CD4-positive, CD25-positive, alpha-beta regulatory T cell (primary cell): ENCODE measurements around the gene PRSS27. TPM values are rescaled to one million over a fixed set of nuclear protein-coding genes. Genes with fewer than 3 reads are reported as not detected.
A peak's percentile ranks its signal among the peaks of the same experiment; 100 is the strongest.

Experiments
- ATAC-seq, 2 donors: fragments of 150-1000 bp; cut with Tn5 transposase; one replicate each; pipeline ENCODE4 v1.10.0; 2021; ENCODE audit warnings: low read depth in 2 of 2, moderate number of reproducible peaks in 2 of 2, moderate library complexity in 1 of 2
- DNase-seq, 3 donors: peaks; one replicate each; pipeline versions ENCODE4 v3.0.0 to v3.0.0-alpha.2; 2012 to 2022; ENCODE audit warnings: mixed read lengths in 1 of 3
- H3K27ac ChIP-seq: one replicate; pipeline ENCODE4 v1.7.0; 2013; ENCODE audit warnings: mild to moderate bottlenecking, low read length; ENCODE audit not compliant: insufficient read depth, poor library complexity, severe bottlenecking
- H3K27me3 ChIP-seq: one replicate; pipeline ENCODE4 v1.7.0; 2013; ENCODE audit warnings: low read length; ENCODE audit not compliant: control insufficient read depth, insufficient read depth
- H3K36me3 ChIP-seq: one replicate; pipeline ENCODE4 v1.7.0; 2013; ENCODE audit warnings: mild to moderate bottlenecking, low read length, moderate library complexity; ENCODE audit not compliant: control insufficient read depth, insufficient read depth
- H3K4me1 ChIP-seq: 2 replicates; pipeline ENCODE4 v1.7.0; 2013; ENCODE audit warnings: mild to moderate bottlenecking, low read length; ENCODE audit not compliant: insufficient read depth, control insufficient read depth, poor library complexity, severe bottlenecking
- H3K4me3 ChIP-seq: one replicate; pipeline ENCODE4 v1.7.0; 2013; ENCODE audit warnings: low read depth, mild to moderate bottlenecking, low read length, moderate library complexity
- H3K9me3 ChIP-seq, 2 experiments: 1 replicate in 1 of 2; 2 replicates in 1 of 2; pipeline ENCODE4 v1.7.0; 2013; ENCODE audit warnings: low read length in 2 of 2, mild to moderate bottlenecking in 1 of 2, moderate library complexity in 1 of 2; ENCODE audit not compliant: control insufficient read depth in 2 of 2
- H3K27ac Mint-ChIP-seq, 3 donors: one replicate each; pipeline ENCODE4 v1.8.0; 2020 to 2022; ENCODE audit warnings: mild to moderate bottlenecking in 3 of 3, mixed read lengths in 3 of 3, moderate library complexity in 2 of 3
- H3K27me3 Mint-ChIP-seq: one replicate; pipeline ENCODE4 v1.8.0; 2022; ENCODE audit warnings: mild to moderate bottlenecking, mixed read lengths
- H3K36me3 Mint-ChIP-seq: one replicate; pipeline ENCODE4 v1.8.0; 2020; ENCODE audit warnings: mixed read lengths
- H3K4me1 Mint-ChIP-seq, 4 donors: one replicate each; pipeline ENCODE4 v1.8.0; 2020 to 2022; ENCODE audit warnings: mixed read lengths in 4 of 4, mild to moderate bottlenecking in 1 of 4
- H3K4me3 Mint-ChIP-seq, 4 donors: one replicate each; pipeline ENCODE4 v1.8.0; 2020 to 2022; ENCODE audit warnings: mild to moderate bottlenecking in 4 of 4, mixed read lengths in 4 of 4, moderate library complexity in 3 of 4
- H3K9me3 Mint-ChIP-seq, 7 donors: one replicate each; pipeline ENCODE4 v1.8.0; 2020 to 2022; ENCODE audit warnings: mixed read lengths in 7 of 7, mild to moderate bottlenecking in 3 of 7, moderate library complexity in 2 of 7
- polyA plus RNA-seq, 4 donors: library from polyadenylated mRNA; unstranded; fragments of 300-500 nt; fragmentation: Illumina TruSeq; gene quantifications; one replicate each; pipeline ENCODE4 v1.2.3, GENCODE V29; 2021
- total RNA-seq: library from RNA; stranded (reverse); gene quantifications from one replicate; pipeline ENCODE4 v1.2.3, GENCODE V29; 2022

Gene PRSS27
- total RNA-seq (0.81 TPM), polyA plus RNA-seq (under 1 TPM in 2 of 4 donors, not detected in 2; 0.13 to 0.14 TPM)

DNA sequence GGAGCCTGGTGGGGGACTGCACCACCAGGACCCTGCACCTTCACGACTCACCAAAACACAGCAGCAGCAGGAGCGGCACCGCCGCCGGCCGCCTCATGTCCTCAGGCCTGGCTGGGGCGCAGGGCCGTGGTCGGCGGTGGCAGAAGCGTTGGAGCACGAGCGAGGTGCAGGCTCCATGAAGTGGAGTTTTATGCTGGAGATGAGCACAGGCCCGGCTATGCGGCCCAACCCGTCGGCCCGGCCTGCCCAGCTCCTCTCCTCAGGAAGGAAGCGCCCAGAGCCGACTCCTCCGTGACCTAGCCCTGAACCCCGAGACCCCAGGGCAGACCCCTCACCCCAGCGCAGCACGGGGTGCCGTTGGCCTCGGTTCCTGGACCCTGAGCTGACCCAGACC is at the start of gene PRSS27:
Gene PRSS27, minus strand, starts transcription at position 161 of the 394 bp plus-strand sequence. Its CDS starts 64 bp downstream, at position 97.
- Histone ChIP-seq H3K4me1 (peaks cover 16% of the 10 kb centered on the region), H3K4me3 (no peak within 1 kb of the TSS), H3K27me3 (no peaks in the 10 kb centered on the region), H3K27ac (peak within 1 kb of the TSS; percentile 67), H3K36me3 (no peaks in the 10 kb centered on the region), H3K9me3 (no peaks in the 10 kb centered on the region)
- H3K36me3 Mint-ChIP-seq: no peaks in the 10 kb centered on the region
- peak within 1 kb of the TSS in 3 of 4 donors; percentile 61 to 80 (median 78) for H3K4me3 Mint-ChIP-seq
- H3K4me1 Mint-ChIP-seq: peaks cover 0 to 10% (median 0%) of the 10 kb centered on the region in 4 donors
- H3K27me3 Mint-ChIP-seq: peaks cover 10% of the 10 kb centered on the region
- H3K9me3 Mint-ChIP-seq: no peaks in the 10 kb centered on the region
- H3K27ac Mint-ChIP-seq: peak within 1 kb of the TSS in 1 of 3 donors; percentile 83
- DNase-seq (no peak), ATAC-seq (no peak)

GRCh38 chr16:2769675-2770056 is 49.6 kb upstream of the PRSS27 start:
- peaks cover 86% of the 10 kb centered on the region for H3K36me3 ChIP-seq
- Mint-ChIP-seq H3K27me3 (peaks cover 8% of the 10 kb centered on the region), H3K9me3 (peaks cover 0 to 1% (median 0%) of the 10 kb centered on the region in 7 donors), H3K4me3 (peak overlapping the region in 2 of 4 donors; percentile 58 to 66), H3K27ac (no peak overlapping the region), H3K4me1 (peaks cover 0 to 41% (median 7%) of the 10 kb centered on the region in 4 donors), H3K36me3 (peaks cover 60% of the 10 kb centered on the region)
- no peak for DNase-seq
- no peak for ATAC-seq
- no peak overlapping the region for H3K27ac ChIP-seq
- no peak overlapping the region for H3K4me3 ChIP-seq
- H3K27me3 ChIP-seq: no peaks in the 10 kb centered on the region
- no peaks in the 10 kb centered on the region for H3K4me1 ChIP-seq
- no peaks in the 10 kb centered on the region for H3K9me3 ChIP-seq

DNA sequence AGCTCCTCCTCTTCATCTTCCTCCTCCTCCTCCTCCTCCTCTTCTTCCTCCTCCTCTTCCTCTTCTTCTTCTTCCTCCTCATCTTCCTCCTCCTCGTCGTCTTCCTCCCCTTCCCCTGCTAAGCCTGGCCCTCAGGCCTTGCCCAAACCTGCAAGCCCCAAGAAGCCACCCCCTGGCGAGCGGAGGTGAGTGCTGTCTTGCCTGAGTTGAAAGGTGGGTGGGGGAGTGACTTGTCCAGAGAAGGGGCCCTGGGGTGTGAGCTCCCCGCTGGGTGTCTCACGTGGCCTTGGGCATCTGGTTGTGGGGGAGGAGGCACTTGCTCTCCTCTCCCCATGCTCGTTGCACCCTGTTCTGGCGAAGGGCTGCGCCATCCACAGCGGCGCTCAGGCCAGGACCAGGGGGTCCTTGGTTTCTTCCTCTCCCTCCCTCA is 49.1 kb upstream of the PRSS27 start:
- H3K27me3 Mint-ChIP-seq: peaks cover 8% of the 10 kb centered on the region
- H3K4me1 ChIP-seq: no peaks in the 10 kb centered on the region
- H3K9me3 ChIP-seq: no peaks in the 10 kb centered on the region
- H3K4me3 ChIP-seq: no peak overlapping the region
- H3K4me3 Mint-ChIP-seq: peak overlapping the region in 2 of 4 donors; percentile 58 to 66
- H3K36me3 ChIP-seq: peaks cover 86% of the 10 kb centered on the region
- peaks cover 0 to 1% (median 0%) of the 10 kb centered on the region in 7 donors for H3K9me3 Mint-ChIP-seq
- DNase-seq: no peak
- H3K36me3 Mint-ChIP-seq: peaks cover 61% of the 10 kb centered on the region
- H3K4me1 Mint-ChIP-seq: peaks cover 0 to 35% (median 5%) of the 10 kb centered on the region in 4 donors
- H3K27ac ChIP-seq: no peak overlapping the region
- H3K27me3 ChIP-seq: no peaks in the 10 kb centered on the region
- ATAC-seq: no peak
- H3K27ac Mint-ChIP-seq: peak overlapping the region in 1 of 3 donors; percentile 9

GRCh38 chr16:2768403-2769089 is 48.5 kb upstream of the PRSS27 start:
- peaks cover 89% of the 10 kb centered on the region for H3K36me3 ChIP-seq
- no peak overlapping the region for H3K4me3 ChIP-seq
- H3K4me1 ChIP-seq: no peaks in the 10 kb centered on the region
- H3K9me3 ChIP-seq: no peaks in the 10 kb centered on the region
- Mint-ChIP-seq H3K9me3 (peaks cover 0 to 1% (median 0%) of the 10 kb centered on the region in 7 donors), H3K4me1 (peaks cover under 1 to 29% (median 5%) of the 10 kb centered on the region in 4 donors), H3K27me3 (peaks cover 8% of the 10 kb centered on the region), H3K36me3 (peaks cover 66% of the 10 kb centered on the region), H3K4me3 (peak overlapping the region in 1 of 4 donors; percentile 47), H3K27ac (no peak overlapping the region)
- no peak for ATAC-seq
- H3K27ac ChIP-seq: no peak overlapping the region
- no peaks in the 10 kb centered on the region for H3K27me3 ChIP-seq
- DNase-seq: no peak

DNA sequence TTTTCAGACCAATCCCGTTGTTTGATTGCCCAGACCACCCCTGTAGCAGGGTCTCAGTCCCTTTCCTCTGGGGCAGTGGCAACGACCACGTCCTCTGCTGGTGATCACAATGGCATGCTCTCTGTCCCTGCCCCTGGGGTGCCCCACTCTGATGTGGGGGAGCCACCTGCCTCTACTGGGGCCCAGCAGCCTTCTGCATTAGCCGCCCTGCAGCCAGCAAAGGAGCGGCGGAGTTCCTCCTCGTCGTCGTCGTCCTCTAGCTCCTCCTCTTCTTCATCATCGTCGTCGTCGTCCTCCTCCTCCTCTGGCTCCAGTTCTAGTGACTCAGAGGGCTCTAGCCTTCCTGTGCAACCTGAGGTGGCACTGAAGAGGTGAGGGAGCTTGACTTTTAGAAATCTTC is 47.9 kb upstream of the PRSS27 start:
- H3K4me1 Mint-ChIP-seq: peaks cover 5 to 34% (median 6%) of the 10 kb centered on the region in 4 donors
- peaks cover 0 to 1% (median 0%) of the 10 kb centered on the region in 7 donors for H3K9me3 Mint-ChIP-seq
- Histone ChIP-seq H3K27me3 (no peaks in the 10 kb centered on the region), H3K27ac (no peak overlapping the region), H3K4me3 (no peak overlapping the region), H3K9me3 (no peaks in the 10 kb centered on the region), H3K4me1 (no peaks in the 10 kb centered on the region), H3K36me3 (peaks cover 91% of the 10 kb centered on the region)
- peak overlapping the region; percentile 36 to 93 (median 56) for H3K27ac Mint-ChIP-seq
- peaks cover 8% of the 10 kb centered on the region for H3K27me3 Mint-ChIP-seq
- no peak for ATAC-seq
- peaks cover 71% of the 10 kb centered on the region for H3K36me3 Mint-ChIP-seq
- no peak for DNase-seq
- H3K4me3 Mint-ChIP-seq: peak overlapping the region in 1 of 4 donors; percentile 38

DNA sequence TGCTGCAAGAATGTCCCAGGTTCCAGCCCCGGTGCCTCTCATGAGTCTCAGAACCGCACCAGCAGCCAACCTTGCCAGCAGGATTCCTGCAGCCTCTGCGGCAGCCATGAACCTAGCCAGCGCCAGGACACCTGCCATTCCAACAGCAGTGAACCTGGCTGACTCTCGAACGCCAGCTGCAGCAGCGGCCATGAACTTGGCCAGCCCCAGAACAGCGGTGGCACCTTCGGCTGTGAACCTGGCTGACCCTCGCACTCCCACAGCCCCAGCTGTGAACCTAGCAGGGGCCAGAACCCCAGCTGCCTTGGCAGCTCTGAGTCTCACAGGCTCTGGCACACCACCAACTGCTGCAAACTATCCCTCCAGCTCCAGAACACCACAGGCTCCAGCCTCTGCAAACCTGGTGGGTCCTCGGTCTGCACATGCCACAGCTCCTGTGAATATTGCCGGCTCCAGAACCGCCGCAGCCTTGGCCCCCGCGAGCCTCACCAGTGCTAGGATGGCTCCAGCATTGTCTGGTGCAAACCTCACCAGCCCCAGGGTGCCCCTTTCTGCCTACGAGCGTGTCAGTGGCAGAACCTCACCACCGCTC is 47.2 kb upstream of the PRSS27 start:
- Histone ChIP-seq H3K4me3 (no peak overlapping the region), H3K9me3 (no peaks in the 10 kb centered on the region), H3K27me3 (no peaks in the 10 kb centered on the region), H3K4me1 (no peaks in the 10 kb centered on the region), H3K27ac (no peak overlapping the region), H3K36me3 (peaks cover 98% of the 10 kb centered on the region)
- H3K4me1 Mint-ChIP-seq: peaks cover 2 to 30% (median 11%) of the 10 kb centered on the region in 4 donors
- DNase-seq: no peak
- peak overlapping the region in 2 of 4 donors; percentile 38 to 66 for H3K4me3 Mint-ChIP-seq
- ATAC-seq: no peak
- peak overlapping the region in 2 of 3 donors; percentile 51 to 56 for H3K27ac Mint-ChIP-seq
- peaks cover 74% of the 10 kb centered on the region for H3K36me3 Mint-ChIP-seq
- peaks cover 8% of the 10 kb centered on the region for H3K27me3 Mint-ChIP-seq
- peaks cover 0 to 2% (median 0%) of the 10 kb centered on the region in 7 donors for H3K9me3 Mint-ChIP-seq

DNA sequence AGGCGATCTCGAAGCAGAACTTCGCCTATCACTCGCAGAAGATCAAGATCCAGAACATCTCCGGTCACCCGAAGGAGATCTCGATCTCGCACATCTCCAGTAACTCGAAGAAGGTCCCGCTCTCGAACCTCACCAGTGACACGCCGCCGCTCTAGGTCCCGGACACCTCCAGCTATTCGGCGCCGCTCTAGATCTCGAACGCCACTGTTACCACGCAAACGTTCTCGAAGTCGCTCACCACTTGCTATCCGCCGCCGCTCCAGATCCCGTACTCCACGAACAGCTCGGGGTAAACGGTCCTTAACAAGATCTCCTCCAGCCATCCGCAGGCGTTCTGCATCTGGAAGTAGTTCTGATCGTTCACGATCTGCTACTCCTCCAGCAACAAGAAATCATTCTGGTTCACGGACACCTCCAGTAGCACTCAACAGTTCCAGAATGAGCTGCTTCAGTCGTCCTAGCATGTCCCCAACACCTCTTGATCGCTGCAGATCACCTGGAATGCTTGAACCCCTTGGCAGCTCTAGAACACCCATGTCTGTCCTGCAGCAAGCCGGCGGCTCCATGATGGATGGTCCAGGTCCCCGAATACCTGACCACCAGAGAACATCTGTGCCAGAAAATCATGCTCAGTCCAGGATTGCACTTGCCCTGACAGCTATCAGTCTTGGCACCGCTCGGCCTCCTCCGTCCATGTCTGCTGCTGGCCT is 46.6 kb upstream of the PRSS27 start:
- H3K27ac Mint-ChIP-seq: peak overlapping the region in 1 of 3 donors; percentile 83

More for the DNA sequence above, 46.6 kb upstream of the PRSS27 start:
- H3K27ac ChIP-seq: no peak overlapping the region
- no peaks in the 10 kb centered on the region for H3K4me1 ChIP-seq
- no peaks in the 10 kb centered on the region for H3K27me3 ChIP-seq
- no peak for ATAC-seq
- H3K4me3 ChIP-seq: no peak overlapping the region
- Mint-ChIP-seq H3K9me3 (peaks cover 0 to 2% (median 0%) of the 10 kb centered on the region in 7 donors), H3K4me1 (peaks cover 2 to 27% (median 10%) of the 10 kb centered on the region in 4 donors), H3K4me3 (peak overlapping the region in 2 of 4 donors; percentile 64 to 66), H3K36me3 (peaks cover 76% of the 10 kb centered on the region), H3K27me3 (peaks cover 8% of the 10 kb centered on the region)
- peaks cover 98% of the 10 kb centered on the region for H3K36me3 ChIP-seq
- no peaks in the 10 kb centered on the region for H3K9me3 ChIP-seq
- DNase-seq: no peak
